HG03135 (cell line): Measurements from ENCODE around the gene UBTF.
"Not testable (repeated sequence)": the region's sequence is repeated elsewhere in the genome, so short reads cannot be mapped to it uniquely, and the experiment has no call there.

Experiments
- ATAC-seq: cut with Tn5 transposase; IDR thresholded peaks from one replicate; pipeline ENCODE4 v1.9.1; 2021; ENCODE audit warnings: mild to moderate bottlenecking, moderate library complexity; ENCODE audit not compliant: unreplicated experiment

Gene UBTF

GRCh38 chr17:44247876-44248736 lies 28.6 kb upstream of the UBTF start:
- no peak for ATAC-seq

GRCh38 chr17:44247440-44247841 lies 28.0 kb upstream of the UBTF start:
- no peak for ATAC-seq

DNA sequence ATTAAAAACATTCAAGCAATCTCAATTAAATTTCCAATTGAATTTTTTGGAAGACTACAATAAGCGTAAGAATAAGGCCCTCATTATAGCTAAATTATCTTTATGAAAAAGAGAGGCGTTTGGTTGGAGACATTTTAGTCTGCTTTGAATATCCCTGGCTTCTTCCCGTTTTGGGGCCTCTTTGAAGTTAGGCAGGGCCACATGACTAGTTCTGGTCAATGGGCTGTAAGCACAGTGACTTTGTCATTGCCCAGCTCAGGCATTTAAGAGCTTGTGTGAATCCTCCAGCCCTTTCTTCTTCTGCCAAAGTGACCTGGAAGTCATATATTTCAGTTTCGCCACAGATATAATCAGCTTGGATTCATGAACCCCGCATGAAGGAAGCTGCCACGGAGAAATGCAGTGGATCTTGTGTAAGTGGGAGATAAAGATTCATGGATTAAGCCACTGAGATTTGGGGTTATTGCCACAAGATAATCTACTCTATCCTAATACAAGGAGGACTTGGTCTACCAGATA lies 21.7 kb upstream of the UBTF start:
- no peak for ATAC-seq

- not testable (repeated sequence) for ATAC-seq
Observed at GRCh38 chr17:44237886-44238285, 18.4 kb upstream of the UBTF start.

DNA sequence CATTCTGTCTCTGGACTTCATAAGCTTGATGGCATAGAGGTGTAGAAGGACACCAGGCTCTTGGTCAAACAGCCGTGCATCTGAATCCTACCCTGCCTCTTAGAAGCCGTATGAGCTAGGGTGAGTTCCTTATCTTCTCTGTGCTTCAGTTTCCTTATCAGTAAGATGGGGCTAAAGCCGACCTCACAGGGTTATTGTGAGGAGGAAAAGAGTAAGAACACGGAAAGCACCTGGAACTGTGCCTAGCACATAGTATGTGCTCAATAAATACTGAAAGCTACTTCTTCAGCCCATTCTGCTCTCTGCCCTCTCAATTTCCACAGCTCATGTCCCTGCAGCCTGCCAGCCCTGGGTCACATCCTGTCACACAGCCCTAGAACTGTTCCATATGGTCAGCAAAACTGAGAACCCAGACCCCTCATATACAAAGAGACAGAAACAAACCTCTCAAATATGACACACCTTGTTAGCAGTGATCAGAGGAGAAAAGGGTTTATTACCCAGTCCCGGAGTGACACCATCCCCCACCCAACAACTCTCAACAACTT lies 17.0 kb upstream of the UBTF start:
- ATAC-seq, result no peak

DNA sequence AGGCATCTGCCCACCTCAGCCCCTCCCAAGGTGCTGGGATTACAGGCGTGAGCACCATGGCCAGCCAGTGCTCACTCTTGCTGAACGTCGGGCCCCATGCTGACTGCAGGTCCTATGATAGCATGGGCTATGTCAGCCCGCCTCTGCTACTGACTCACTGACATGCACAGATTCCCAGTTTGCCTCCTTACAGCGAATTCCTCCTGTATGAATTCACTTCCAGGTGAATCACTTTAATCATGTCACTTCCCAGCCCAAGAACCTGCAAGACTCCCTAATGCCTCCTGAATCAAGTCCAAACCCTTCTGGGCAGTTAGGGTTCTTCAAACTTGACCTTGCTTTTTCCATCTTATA lies 16.1 kb upstream of the UBTF start:
- no peak for ATAC-seq

DNA sequence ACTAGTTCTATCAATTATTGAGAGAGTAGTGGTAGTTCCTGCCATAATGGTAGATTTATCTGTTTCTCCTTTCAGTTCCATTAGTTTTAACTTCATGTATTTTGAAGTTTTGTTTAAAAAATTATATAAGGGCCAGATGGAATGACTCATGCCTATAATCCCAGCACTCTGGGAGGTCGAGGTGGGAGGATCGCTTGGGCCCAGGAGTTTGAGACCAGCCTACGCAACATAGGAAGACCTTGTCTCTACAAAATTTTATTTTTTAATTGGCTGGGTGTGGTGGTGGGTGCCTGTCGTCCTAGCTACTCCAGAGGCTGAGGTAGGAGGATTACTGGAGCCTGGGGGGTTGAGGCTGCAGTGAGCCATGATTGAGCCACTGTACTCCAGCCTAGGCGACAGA lies 14.1 kb upstream of the UBTF start:
- ATAC-seq, result no peak

GRCh38 chr17:44232061-44232460 lies 12.6 kb upstream of the UBTF start:
- ATAC-seq, result no peak

DNA sequence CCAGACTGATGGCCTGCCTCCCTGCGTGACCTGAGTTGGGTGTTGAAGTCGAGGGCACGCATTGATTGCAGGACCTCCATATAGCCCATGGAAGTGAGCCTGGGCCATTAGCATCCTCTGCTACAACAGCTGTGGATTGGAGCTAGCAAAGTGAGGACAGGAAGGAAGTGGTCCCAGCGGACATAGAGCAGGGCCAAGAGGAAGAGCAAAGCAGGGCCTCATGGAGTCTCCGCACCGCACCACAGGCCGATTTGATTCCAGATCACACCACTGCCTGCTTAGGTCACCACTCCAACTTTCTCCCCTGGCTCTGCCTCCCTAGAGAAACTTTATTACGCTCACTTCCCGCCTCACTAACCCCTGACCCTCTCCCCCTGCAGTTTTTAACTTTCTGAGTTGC lies 10.7 kb upstream of the UBTF start:
- ATAC-seq, result no peak

GRCh38 chr17:44229090-44229489 lies 9.6 kb upstream of the UBTF start:
- ATAC-seq, result no peak

- ATAC-seq, result no peak
Observed at GRCh38 chr17:44223541-44224071, 4.1 kb upstream of the UBTF start.

DNA sequence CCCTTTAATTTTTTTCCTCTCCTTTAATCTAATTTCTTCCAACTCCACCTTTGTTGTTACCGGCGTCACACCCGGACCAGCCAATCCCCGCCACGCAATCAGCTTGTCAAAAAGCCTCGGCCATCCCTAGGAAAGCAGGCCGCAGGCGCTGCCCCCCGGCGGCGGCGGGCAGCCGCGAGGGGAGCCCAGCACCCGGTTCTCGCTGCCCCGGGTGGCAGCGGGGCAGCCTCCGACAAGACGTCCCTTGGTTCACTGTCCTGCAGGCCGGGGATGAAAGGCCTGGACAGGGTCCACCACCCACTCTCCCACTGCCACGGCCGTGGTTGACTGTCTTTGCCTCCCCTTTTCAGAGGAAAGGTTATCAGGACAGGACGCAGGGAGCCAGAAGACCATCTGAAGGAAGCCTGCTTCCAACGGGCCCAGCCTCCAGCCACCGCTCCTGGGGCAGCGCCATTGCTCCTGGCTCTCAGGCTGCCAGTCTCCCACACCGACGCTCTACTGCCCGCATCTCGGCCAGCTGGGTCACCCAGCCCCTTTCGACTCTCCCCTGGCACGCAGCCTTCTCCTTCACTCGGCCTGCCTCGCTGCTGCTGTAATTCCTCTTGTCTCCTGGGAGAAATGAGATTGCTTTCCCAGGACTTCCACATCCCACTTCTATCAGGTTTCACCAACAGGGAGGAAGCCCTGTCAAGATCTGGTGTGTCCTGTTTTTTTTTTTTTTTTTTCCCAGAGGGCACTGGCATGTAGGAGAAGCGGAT lies 2.8 kb upstream of the UBTF start:
- no peak for ATAC-seq

DNA sequence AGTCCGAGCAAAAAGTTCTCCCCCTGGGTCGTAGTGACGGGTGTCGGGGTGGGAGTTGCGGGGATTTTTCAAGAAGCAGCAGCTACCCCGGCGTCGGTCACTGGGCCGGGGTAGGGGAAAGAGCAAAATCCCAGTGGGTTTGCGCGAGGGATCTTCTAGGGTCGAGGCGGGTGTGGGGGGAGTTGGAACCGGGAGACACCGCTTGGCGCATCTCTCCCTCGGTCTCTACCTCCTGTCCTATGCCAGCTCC lies 2.3 kb upstream of the UBTF start:
- ATAC-seq, result no peak

- ATAC-seq, result no peak
Observed at GRCh38 chr17:44221084-44221861, 1.8 kb upstream of the UBTF start.

GRCh38 chr17:44220213-44221083 lies 973 bp upstream of the UBTF start:
- ATAC-seq, result no peak

DNA sequence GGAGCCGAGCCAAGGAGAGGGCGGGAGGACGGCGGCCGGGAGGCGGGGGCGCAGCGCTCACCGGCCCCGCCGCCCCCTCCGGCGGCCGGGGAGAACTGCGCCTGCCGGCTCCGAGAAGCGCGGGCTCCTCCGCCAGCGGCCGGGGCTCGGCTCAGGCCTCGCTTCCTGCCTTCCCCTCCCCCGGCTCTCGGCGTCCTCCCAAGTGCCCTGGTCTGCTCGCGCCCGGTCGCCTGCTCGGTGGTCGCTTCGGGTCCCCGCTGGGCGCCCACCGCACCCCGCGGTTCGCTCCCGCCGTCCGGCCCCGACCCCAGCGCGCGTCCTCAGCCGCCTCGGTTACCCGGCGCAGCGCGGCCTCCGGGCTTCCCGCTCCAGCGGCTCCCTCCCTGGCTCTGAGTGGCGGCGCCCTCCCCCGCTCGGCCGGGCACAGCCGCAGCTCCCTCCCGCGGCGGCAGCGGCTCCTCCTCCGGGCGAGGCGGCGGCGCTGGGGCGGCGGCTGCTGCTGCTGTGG lies 313 bp downstream of the UBTF start:
- ATAC-seq, result peak; percentile 46

DNA sequence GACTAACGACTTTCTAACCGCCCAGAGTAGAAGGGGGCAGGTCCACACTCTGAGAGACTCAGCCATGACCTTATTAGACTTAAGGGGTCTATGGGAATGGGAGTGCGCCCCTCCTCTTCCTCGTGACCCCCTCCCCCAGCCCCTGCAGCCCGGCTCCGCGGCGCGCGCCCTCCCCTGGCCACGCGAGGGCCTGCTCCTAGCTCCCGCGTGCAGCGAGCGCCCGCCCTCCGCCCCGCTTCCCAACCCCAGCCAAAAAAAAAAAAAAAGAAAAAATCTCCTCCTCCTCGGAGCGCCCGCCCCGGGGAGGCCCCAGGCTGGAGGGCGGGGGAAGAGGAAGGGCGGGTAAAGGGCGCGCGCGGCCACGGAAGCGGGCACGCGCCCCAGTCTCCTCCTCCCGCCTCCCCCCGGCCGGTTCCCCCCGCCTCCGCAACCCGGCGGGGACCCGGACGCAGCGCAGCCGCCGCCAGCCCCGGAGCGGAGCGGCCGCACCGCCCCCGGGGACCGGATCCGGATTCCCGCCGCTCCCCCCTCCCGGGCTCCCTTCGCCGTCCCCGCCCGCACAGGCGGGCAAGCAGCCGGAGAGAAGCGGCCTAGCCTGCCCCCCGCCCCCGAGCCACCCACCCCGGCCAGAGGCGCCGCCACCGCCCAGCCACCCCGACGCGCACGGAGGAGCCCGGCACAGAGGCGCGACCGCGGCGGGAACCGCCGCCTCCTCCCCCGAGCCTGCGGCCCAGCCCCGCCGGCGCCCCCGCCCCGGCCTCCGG lies 949 bp downstream of the UBTF start:
- peak; percentile 30 for ATAC-seq

- no peak for ATAC-seq
Observed at GRCh38 chr17:44217738-44218343, 1.6 kb downstream of the UBTF start.

- no peak for ATAC-seq
Observed at GRCh38 chr17:44216694-44217093, 2.8 kb downstream of the UBTF start.
